Activated CD4-positive, alpha-beta memory T cell treated with anti-CD3 and anti-CD28 coated beads for 36 hours (primary cell): Measurements from ENCODE around the gene MFAP2. TPM values are rescaled to one million over a fixed set of nuclear protein-coding genes. Genes with fewer than 3 reads are reported as not detected.
"Not testable (repeated sequence)": the region's sequence is repeated elsewhere in the genome, so short reads cannot be mapped to it uniquely, and the experiment has no call there.

Source experiments
- CTCF ChIA-PET: fragments of 350-600 bp; sonication (Branson Sonifier 250); formaldehyde crosslinking; loops from one replicate; lab custom pipeline; 2021; ENCODE audit warnings: antibody characterized with exemption, inconsistent platforms; lab: Charles Lee
- POLR2A ChIA-PET: fragments of 350-600 bp; sonication (Branson Sonifier 250); formaldehyde crosslinking; loops from one replicate; lab custom pipeline; 2021; ENCODE audit warnings: antibody characterized with exemption; lab: Charles Lee
- DNase-seq: peaks from one replicate; pipeline ENCODE4 v3.0.0-alpha.2; 2020
- H3K27ac Mint-ChIP-seq: one replicate; pipeline ENCODE4 v1.8.0; 2021; ENCODE audit warnings: mixed read lengths
- H3K27me3 Mint-ChIP-seq: one replicate; pipeline ENCODE4 v1.8.0; 2021; ENCODE audit warnings: mixed read lengths
- H3K36me3 Mint-ChIP-seq: one replicate; pipeline ENCODE4 v1.8.0; 2021; ENCODE audit warnings: mixed read lengths
- H3K4me1 Mint-ChIP-seq: one replicate; pipeline ENCODE4 v1.8.0; 2021; ENCODE audit warnings: low read depth, mixed read lengths
- H3K4me3 Mint-ChIP-seq: one replicate; pipeline ENCODE4 v1.8.0; 2021; ENCODE audit warnings: mild to moderate bottlenecking, mixed read lengths
- H3K9me3 Mint-ChIP-seq: one replicate; pipeline ENCODE4 v1.8.0; 2021; ENCODE audit warnings: mixed read lengths
- intact Hi-C: fragments of 100-400 bp; cut with micrococcal nuclease; formaldehyde crosslinking; loops from one replicate; pipeline ENCODE4 v1.15.1; 2023
- total RNA-seq, 2 experiments: library from RNA; stranded (reverse); gene quantifications; one replicate each; pipeline ENCODE4 v1.2.3, GENCODE V29; 2021

MFAP2 gene
- total RNA-seq, 2 experiments from 2014 or later, result not detected

- H3K9me3 Mint-ChIP-seq, H3K27me3 Mint-ChIP-seq, POLR2A ChIA-PET, intact Hi-C loops, H3K36me3 Mint-ChIP-seq, H3K4me3 Mint-ChIP-seq, H3K4me1 Mint-ChIP-seq, DNase-seq, H3K27ac Mint-ChIP-seq: not testable (repeated sequence)
- CTCF ChIA-PET, result interaction anchor here (0.5 to 3.1 kb wide), 18 partner anchors 9 to 691 kb away, joined by 3 to 38 read pairs (median 5); no protein-coding TSS in a partner anchor
Measured at GRCh38 chr1:16952376-16952775, 28.0 kb downstream of the MFAP2 start.

- H3K27ac Mint-ChIP-seq, H3K36me3 Mint-ChIP-seq, H3K4me1 Mint-ChIP-seq, H3K9me3 Mint-ChIP-seq, H3K4me3 Mint-ChIP-seq, intact Hi-C loops, POLR2A ChIA-PET, H3K27me3 Mint-ChIP-seq, DNase-seq: not testable (repeated sequence)
- CTCF ChIA-PET, result interaction anchor here (0.9 to 1.3 kb wide), 3 partner anchors 11 to 126 kb away, joined by 4 to 6 read pairs (median 6); no protein-coding TSS in a partner anchor
Measured at GRCh38 chr1:16949026-16949425, 31.4 kb downstream of the MFAP2 start.

- H3K9me3 Mint-ChIP-seq, intact Hi-C loops, H3K27ac Mint-ChIP-seq, H3K27me3 Mint-ChIP-seq, POLR2A ChIA-PET, H3K4me1 Mint-ChIP-seq, H3K4me3 Mint-ChIP-seq, DNase-seq, H3K36me3 Mint-ChIP-seq: not testable (repeated sequence)
- CTCF ChIA-PET, result interaction anchor here (0.9 to 2.2 kb wide), 2 partner anchors 12 to 327 kb away, joined by 3 to 10 read pairs; no protein-coding TSS in a partner anchor
Measured at GRCh38 chr1:16948282-16948891, 32.0 kb downstream of the MFAP2 start.

- no peaks in the 10 kb centered on the region for H3K9me3 Mint-ChIP-seq
- ChIA-PET CTCF (interaction anchor here (2.2 kb wide), 1 partner anchor 326 kb away, joined by 10 read pairs; no protein-coding TSS in a partner anchor), POLR2A (interaction anchor here (0.6 to 0.8 kb wide), 2 partner anchors 41 to 326 kb away, joined by 3 read pairs; no protein-coding TSS in a partner anchor)
- intact Hi-C loops, result no loop called here
- no peaks in the 10 kb centered on the region for H3K36me3 Mint-ChIP-seq
- no peaks in the 10 kb centered on the region for H3K4me1 Mint-ChIP-seq
- no peak overlapping the region for H3K27ac Mint-ChIP-seq
- no peak for DNase-seq
- no peak overlapping the region for H3K4me3 Mint-ChIP-seq
- no peaks in the 10 kb centered on the region for H3K27me3 Mint-ChIP-seq
Measured at GRCh38 chr1:16946646-16947045, 33.8 kb downstream of the MFAP2 start.

GRCh38 chr1:16946185-16946584 lies 34.2 kb downstream of the MFAP2 start:
- DNase-seq, intact Hi-C loops, H3K27me3 Mint-ChIP-seq, H3K9me3 Mint-ChIP-seq, H3K27ac Mint-ChIP-seq, H3K36me3 Mint-ChIP-seq, H3K4me1 Mint-ChIP-seq, H3K4me3 Mint-ChIP-seq: not testable (repeated sequence)
- CTCF ChIA-PET, result interaction anchor here (2.2 kb wide), 1 partner anchor 325 kb away, joined by 10 read pairs; no protein-coding TSS in a partner anchor
- POLR2A ChIA-PET, result interaction anchor here (0.8 kb wide), 1 partner anchor 41 kb away, joined by 3 read pairs; no protein-coding TSS in a partner anchor

GRCh38 chr1:16945512-16945911 lies 34.9 kb downstream of the MFAP2 start:
- H3K4me1 Mint-ChIP-seq, POLR2A ChIA-PET, H3K27me3 Mint-ChIP-seq, H3K9me3 Mint-ChIP-seq, H3K27ac Mint-ChIP-seq, CTCF ChIA-PET, H3K36me3 Mint-ChIP-seq, H3K4me3 Mint-ChIP-seq, intact Hi-C loops, DNase-seq: not testable (repeated sequence)

- DNase-seq, result no peak
- Mint-ChIP-seq H3K27ac (no peak overlapping the region), H3K4me3 (no peak overlapping the region), H3K4me1 (no peaks in the 10 kb centered on the region), H3K9me3 (no peaks in the 10 kb centered on the region), H3K36me3 (peaks cover 3% of the 10 kb centered on the region), H3K27me3 (no peaks in the 10 kb centered on the region)
- ChIA-PET POLR2A (no interaction called here), CTCF (interaction anchor here (1.4 kb wide), 1 partner anchor 323 kb away, joined by 5 read pairs; no protein-coding TSS in a partner anchor)
- intact Hi-C loops, result no loop called here
Measured at GRCh38 chr1:16944038-16944437, 36.4 kb downstream of the MFAP2 start.

GRCh38 chr1:16939386-16940180 lies 40.8 kb downstream of the MFAP2 start:
- H3K36me3 Mint-ChIP-seq, DNase-seq, H3K27ac Mint-ChIP-seq, intact Hi-C loops, H3K4me3 Mint-ChIP-seq, POLR2A ChIA-PET, H3K4me1 Mint-ChIP-seq, H3K27me3 Mint-ChIP-seq, H3K9me3 Mint-ChIP-seq: not testable (repeated sequence)
- CTCF ChIA-PET, result interaction anchor here (0.7 to 1.0 kb wide), 2 partner anchors 12 to 232 kb away, joined by 4 read pairs; no protein-coding TSS in a partner anchor

GRCh38 chr1:16938351-16939321 lies 41.8 kb downstream of the MFAP2 start:
- intact Hi-C loops, result no loop called here
- H3K27ac Mint-ChIP-seq, result no peak overlapping the region
- no peaks in the 10 kb centered on the region for H3K4me1 Mint-ChIP-seq
- CTCF ChIA-PET, result no interaction called here
- no peaks in the 10 kb centered on the region for H3K9me3 Mint-ChIP-seq
- H3K27me3 Mint-ChIP-seq, result no peaks in the 10 kb centered on the region
- no peak for DNase-seq
- POLR2A ChIA-PET, result no interaction called here
- no peak overlapping the region for H3K4me3 Mint-ChIP-seq
- H3K36me3 Mint-ChIP-seq, result peaks cover 4% of the 10 kb centered on the region

GRCh38 chr1:16936580-16936979 lies 43.8 kb downstream of the MFAP2 start:
- H3K9me3 Mint-ChIP-seq, H3K27me3 Mint-ChIP-seq, H3K4me1 Mint-ChIP-seq, H3K4me3 Mint-ChIP-seq, H3K36me3 Mint-ChIP-seq, H3K27ac Mint-ChIP-seq, intact Hi-C loops, DNase-seq, POLR2A ChIA-PET: not testable (repeated sequence)
- CTCF ChIA-PET, result interaction anchor here (1.6 kb wide), 1 partner anchor 24 kb away, joined by 4 read pairs; no protein-coding TSS in a partner anchor

GRCh38 chr1:16933945-16934344 lies 46.5 kb downstream of the MFAP2 start:
- H3K9me3 Mint-ChIP-seq, H3K4me1 Mint-ChIP-seq, intact Hi-C loops, POLR2A ChIA-PET, DNase-seq, H3K27me3 Mint-ChIP-seq, H3K27ac Mint-ChIP-seq, H3K4me3 Mint-ChIP-seq, CTCF ChIA-PET, H3K36me3 Mint-ChIP-seq: not testable (repeated sequence)
